SU-DHL-6 (cell line): ENCODE results near the gene PRKCZ.

ENCODE experiments used
- EZH2phosphoT487 ChIP-seq: fragments of 200-600 bp; sonication (generic), shearing (Covaris generic); conservative IDR thresholded peaks from 2 replicates; pipeline ENCODE4 v1.6.1; 2018; ENCODE audit warnings: mild to moderate bottlenecking, antibody characterized with exemption, low read length, moderate library complexity, mixed read lengths
- TF ChIP-seq, protein P1 (sequence below): fragments of 200-600 bp; sonication (generic); IDR thresholded peaks from one replicate; pipeline ENCODE4 v1.5.1; 2017; ENCODE audit warnings: antibody characterized with exemption, mild to moderate bottlenecking, low read length, moderate library complexity; ENCODE audit not compliant: insufficient read depth, poor library complexity, severe bottlenecking

DNA sequence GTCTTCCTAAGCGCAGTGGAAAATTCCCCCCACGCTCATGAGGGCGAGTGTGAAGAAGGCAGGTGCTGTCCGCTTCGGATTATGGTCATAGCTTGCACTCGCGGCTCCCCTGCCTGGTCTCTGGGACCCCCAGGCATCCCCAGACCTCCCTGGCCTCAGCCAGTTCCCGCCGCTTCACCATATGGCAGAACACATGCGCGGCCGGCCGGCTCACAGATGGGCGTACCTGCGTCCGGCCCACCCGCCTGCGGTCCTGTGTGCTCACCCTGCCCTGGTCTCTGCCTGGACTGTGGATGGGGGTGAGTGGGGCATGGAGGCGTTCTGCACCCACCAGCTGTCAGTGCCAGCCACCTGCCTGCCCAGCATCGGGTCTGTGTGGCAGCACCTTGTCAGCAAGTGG is 34.1 kb downstream of the PRKCZ start:
- TF ChIP-seq, protein P1, sequence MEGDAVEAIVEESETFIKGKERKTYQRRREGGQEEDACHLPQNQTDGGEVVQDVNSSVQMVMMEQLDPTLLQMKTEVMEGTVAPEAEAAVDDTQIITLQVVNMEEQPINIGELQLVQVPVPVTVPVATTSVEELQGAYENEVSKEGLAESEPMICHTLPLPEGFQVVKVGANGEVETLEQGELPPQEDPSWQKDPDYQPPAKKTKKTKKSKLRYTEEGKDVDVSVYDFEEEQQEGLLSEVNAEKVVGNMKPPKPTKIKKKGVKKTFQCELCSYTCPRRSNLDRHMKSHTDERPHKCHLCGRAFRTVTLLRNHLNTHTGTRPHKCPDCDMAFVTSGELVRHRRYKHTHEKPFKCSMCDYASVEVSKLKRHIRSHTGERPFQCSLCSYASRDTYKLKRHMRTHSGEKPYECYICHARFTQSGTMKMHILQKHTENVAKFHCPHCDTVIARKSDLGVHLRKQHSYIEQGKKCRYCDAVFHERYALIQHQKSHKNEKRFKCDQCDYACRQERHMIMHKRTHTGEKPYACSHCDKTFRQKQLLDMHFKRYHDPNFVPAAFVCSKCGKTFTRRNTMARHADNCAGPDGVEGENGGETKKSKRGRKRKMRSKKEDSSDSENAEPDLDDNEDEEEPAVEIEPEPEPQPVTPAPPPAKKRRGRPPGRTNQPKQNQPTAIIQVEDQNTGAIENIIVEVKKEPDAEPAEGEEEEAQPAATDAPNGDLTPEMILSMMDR, result no peak
- no peak for TF ChIP-seq EZH2phosphoT487
